HG03521 (cell line): ENCODE results near the gene TLK2.
A peak's percentile ranks its signal among the peaks of the same experiment; 100 is the strongest.

ENCODE experiments used
- ATAC-seq: cut with Tn5 transposase; IDR thresholded peaks from one replicate; pipeline ENCODE4 v1.9.1; 2021; ENCODE audit warnings: mild to moderate bottlenecking, moderate library complexity; ENCODE audit not compliant: unreplicated experiment

Gene TLK2

GRCh38 chr17:62652251-62653001 is 173.8 kb downstream of the TLK2 start:
- ATAC-seq, result no peak

- peak; percentile 83 for ATAC-seq
Observed at GRCh38 chr17:62653002-62653825, 174.6 kb downstream of the TLK2 start.

GRCh38 chr17:62653826-62654761 is 175.5 kb downstream of the TLK2 start:
- ATAC-seq, result no peak

GRCh38 chr17:62655656-62656055 is 177.0 kb downstream of the TLK2 start:
- ATAC-seq, result no peak

- ATAC-seq, result no peak
Observed at GRCh38 chr17:62656446-62656845, 177.8 kb downstream of the TLK2 start.

GRCh38 chr17:62657145-62657665 is 178.6 kb downstream of the TLK2 start:
- ATAC-seq, result no peak

GRCh38 chr17:62657690-62658089 is 179.1 kb downstream of the TLK2 start:
- no peak for ATAC-seq

GRCh38 chr17:62658136-62658920 is 179.7 kb downstream of the TLK2 start:
- no peak for ATAC-seq

- no peak for ATAC-seq
Observed at GRCh38 chr17:62660629-62661118, 182.0 kb downstream of the TLK2 start.

GRCh38 chr17:62661337-62661736 is 182.7 kb downstream of the TLK2 start:
- no peak for ATAC-seq

GRCh38 chr17:62662855-62663254 is 184.2 kb downstream of the TLK2 start:
- no peak for ATAC-seq
